HCT116 (cell line): Measurements from ENCODE around the gene TDRD9. TPM values are rescaled to one million over a fixed set of nuclear protein-coding genes. Genes with fewer than 3 reads are reported as not detected.

Experiments used
- ATAC-seq: fragments of 200-7000 bp; cut with Tn5 transposase; 2 replicates; pipeline ENCODE4 v1.9.1; 2020; ENCODE audit warnings: mild to moderate bottlenecking, moderate library complexity
- BruUV-seq: library from RNA; stranded (reverse); fragments of 400-500 nt; replicated peaks from 2 replicates; lab custom pipeline; 2021; lab: Mats Ljungman, UMichigan
- CTCF ChIA-PET: fragments of 300-600 bp; sonication (Branson Sonifier 250); formaldehyde crosslinking; loops from one replicate; lab custom pipeline; 2021; ENCODE audit warnings: antibody characterized with exemption; lab: Charles Lee
- POLR2A ChIA-PET: fragments of 300-600, 350-600 bp; sonication (Branson Sonifier 250); formaldehyde crosslinking; loops from one replicate; lab custom pipeline; 2021; ENCODE audit warnings: antibody characterized with exemption; lab: Charles Lee
- RAD21 ChIA-PET, 2 experiments: fragments of 300-600 bp; sonication (Branson Sonifier 250); formaldehyde crosslinking; loops; one replicate each; lab custom pipeline; 2023; ENCODE audit warnings: low total read pairs in 2 of 2; ENCODE audit not compliant: uncharacterized antibody in 2 of 2, unreplicated experiment in 2 of 2, low non-redundant PET in 1 of 2; lab: Charles Lee
- DNase-seq: peaks from one replicate; pipeline ENCODE4 v3.0.0-alpha.2; 2010; ENCODE audit warnings: low read depth, low spot score
- H2AFZ ChIP-seq: fragments of 200-600 bp; shearing (Covaris generic), sonication (generic); 2 replicates; pipeline ENCODE4 v1.6.1; 2017; ENCODE audit warnings: low read depth, mixed run types, mixed read lengths, antibody characterized with exemption, low read length; ENCODE audit not compliant: poor library complexity, severe bottlenecking
- H3K27ac ChIP-seq: 2 replicates; pipeline ENCODE4 v1.5.1; 2012; ENCODE audit warnings: low read depth, low read length
- H3K27me3 ChIP-seq: fragments of 200-600 bp; sonication (generic); 2 replicates; pipeline ENCODE4 v1.6.1; 2016; ENCODE audit warnings: mixed run types, low read length, mixed read lengths; ENCODE audit not compliant: insufficient read depth
- H3K36me3 ChIP-seq, 2 experiments: fragments of 200-500 bp in 1 of 2; fragments of 200-600 bp in 1 of 2; sonication (Bioruptor generic) in 1 of 2; sonication (generic) in 1 of 2; 2 replicates each; pipeline versions ENCODE4 v1.5.1 to v1.6.1; 2014 to 2016; ENCODE audit warnings: low read length in 2 of 2, inconsistent platforms in 1 of 2, mixed read lengths in 1 of 2, mixed run types in 1 of 2; ENCODE audit not compliant: insufficient read depth in 2 of 2, control insufficient read depth in 1 of 2
- H3K4me1 ChIP-seq, 2 experiments: fragments of 200-600 bp in 1 of 2; sonication (generic) in 1 of 2; 2 replicates each; pipeline versions ENCODE4 v1.5.1 to v1.6.1; 2012 to 2017; ENCODE audit warnings: low read length in 2 of 2, inconsistent platforms in 1 of 2, mild to moderate bottlenecking in 1 of 2, mixed read lengths in 1 of 2, mixed run types in 1 of 2, moderate library complexity in 1 of 2; ENCODE audit not compliant: insufficient read depth in 2 of 2, control insufficient read depth in 1 of 2
- H3K4me2 ChIP-seq: fragments of 200-600 bp; sonication (generic); 2 replicates; pipeline ENCODE4 v1.6.1; 2017; ENCODE audit warnings: mixed run types, low read length, mixed read lengths
- H3K4me3 ChIP-seq, 2 experiments: fragments of 200-600 bp in 1 of 2; sonication (generic) in 1 of 2; replicated peaks in 1 of 2; 2 replicates each; pipeline ENCODE4 v1.5.1; 2011 to 2016; ENCODE audit warnings: low read length in 2 of 2, control low read depth in 1 of 2, low read depth in 1 of 2, mild to moderate bottlenecking in 1 of 2, mixed read lengths in 1 of 2, mixed run types in 1 of 2
- H3K79me2 ChIP-seq: fragments of 200-600 bp; sonication (generic); 2 replicates; pipeline ENCODE4 v1.6.1; 2017; ENCODE audit warnings: mild to moderate bottlenecking, mixed run types, low read length, moderate library complexity, mixed read lengths; ENCODE audit not compliant: insufficient read depth
- H3K9ac ChIP-seq: fragments of 200-600 bp; sonication (generic); 2 replicates; pipeline ENCODE4 v1.6.1; 2016; ENCODE audit warnings: low read length, mixed read lengths
- H3K9me2 ChIP-seq: fragments of 200-600 bp; sonication (generic), shearing (Covaris generic); 2 replicates; pipeline ENCODE4 v1.6.1; 2017; ENCODE audit warnings: mixed run types, mild to moderate bottlenecking, moderate library complexity; ENCODE audit not compliant: insufficient read depth
- H3K9me3 ChIP-seq, 2 experiments: fragments of 200-500 bp in 1 of 2; fragments of 200-600 bp in 1 of 2; sonication (Bioruptor generic) in 1 of 2; sonication (generic) in 1 of 2; 2 replicates each; pipeline ENCODE4 v1.6.1; 2014 to 2017; ENCODE audit warnings: low read length in 2 of 2, mixed read lengths in 2 of 2, inconsistent platforms in 1 of 2, low read depth in 1 of 2, mild to moderate bottlenecking in 1 of 2, mixed run types in 1 of 2, moderate library complexity in 1 of 2; ENCODE audit not compliant: control insufficient read depth in 1 of 2, insufficient read depth in 1 of 2
- H4K20me1 ChIP-seq: fragments of 200-600 bp; sonication (generic), shearing (Covaris generic); 2 replicates; pipeline ENCODE4 v1.6.1; 2017; ENCODE audit warnings: mixed run types, mild to moderate bottlenecking, moderate library complexity; ENCODE audit not compliant: insufficient read depth
- CBX3 ChIP-seq: IDR thresholded peaks from 2 replicates; pipeline ENCODE4 v1.6.1; 2012; ENCODE audit warnings: low read depth
- YY1 ChIP-seq: IDR thresholded peaks from 2 replicates; pipeline ENCODE4 v1.6.1; 2011; ENCODE audit warnings: low read length, low read depth, moderate library complexity, mild to moderate bottlenecking; ENCODE audit not compliant: insufficient replicate concordance; ENCODE audit errors: extremely low read depth
- intact Hi-C: fragments of 100-400 bp; cut with micrococcal nuclease; formaldehyde crosslinking; loops from 2 replicates; pipeline ENCODE4 v1.10.0; 2022
- total RNA-seq: library from RNA; stranded (reverse); gene quantifications from one replicate; pipeline ENCODE4 v1.2.1, GENCODE V29; 2021; ENCODE audit not compliant: unreplicated experiment
- TF ChIP-seq, protein P1 (sequence below): IDR thresholded peaks from 2 replicates; pipeline ENCODE4 v1.6.1; 2012; ENCODE audit warnings: low read depth

TDRD9 gene
- total RNA-seq, 1 experiment from 2014 or later, result not detected

DNA sequence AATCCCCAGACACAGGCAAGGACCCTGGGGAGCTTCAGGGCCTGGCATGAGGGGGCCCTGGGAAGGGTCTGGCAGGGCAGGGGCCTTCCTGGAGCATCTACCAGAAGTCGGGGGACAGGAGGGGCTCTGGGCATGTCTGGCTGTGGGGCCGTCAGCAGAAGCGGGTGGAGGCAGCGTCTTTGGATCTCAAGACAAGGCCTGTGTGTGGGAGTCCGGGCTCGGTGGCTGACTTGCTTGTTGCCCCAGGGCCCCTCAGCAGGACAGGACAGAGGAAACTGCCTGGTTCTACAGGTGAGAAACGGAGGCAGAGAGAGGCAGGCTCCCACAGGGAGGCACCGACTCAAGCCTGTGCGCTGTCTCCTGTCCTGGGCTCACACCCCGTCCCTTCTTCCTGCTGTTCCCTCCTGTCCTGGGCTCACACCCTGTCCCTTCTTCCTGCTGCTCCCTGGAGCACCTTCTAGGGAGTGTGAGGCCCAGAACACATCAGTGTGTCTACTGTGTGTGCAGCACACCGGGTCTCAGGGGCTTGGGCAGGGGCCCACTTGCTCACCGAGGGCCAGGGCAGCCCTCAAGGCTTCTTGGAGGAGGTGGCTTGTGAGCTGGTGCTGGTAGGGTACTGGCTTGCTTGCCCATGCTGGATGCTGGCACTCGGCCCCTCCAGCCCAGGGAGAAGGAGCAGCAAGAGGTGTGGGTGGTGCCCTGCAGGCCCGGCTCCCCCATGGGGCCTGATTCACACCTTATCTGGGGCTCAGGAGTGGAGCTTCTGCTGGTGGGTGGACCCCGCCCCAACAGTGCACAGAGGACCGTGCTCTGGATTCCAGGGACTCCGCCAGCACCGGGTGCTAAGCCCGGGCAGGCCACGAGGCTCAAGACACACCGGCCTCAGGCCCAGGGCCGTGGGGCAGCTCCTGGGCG, 172.2 kb downstream of the TDRD9 start:
- Histone ChIP-seq H3K27me3 (no peaks in the 10 kb centered on the region), H3K9me2 (no peaks in the 10 kb centered on the region), H3K27ac (peak overlapping the region; percentile 22; the same call in 1 of the 2 replicates), H3K9ac (no peak overlapping the region), H2AFZ (no peak overlapping the region), H3K36me3 (no peaks in the 10 kb centered on the region), H3K4me2 (no peak overlapping the region), H3K4me3 (no peak overlapping the region), H3K4me1 (peaks cover 7 to 12% of the 10 kb centered on the region in 2 experiments; a peak in 3 of 4 replicates), H3K79me2 (no peaks in the 10 kb centered on the region), H3K9me3 (no peaks in the 10 kb centered on the region), H4K20me1 (no peaks in the 10 kb centered on the region)
- intact Hi-C loops, result no loop called here
- BruUV-seq, result no TSS peak
- ChIA-PET CTCF (no interaction called here), POLR2A (no interaction called here), RAD21 (no interaction called here)
- no peak for TF ChIP-seq CBX3
- TF ChIP-seq YY1, result no peak
- TF ChIP-seq, protein P1, sequence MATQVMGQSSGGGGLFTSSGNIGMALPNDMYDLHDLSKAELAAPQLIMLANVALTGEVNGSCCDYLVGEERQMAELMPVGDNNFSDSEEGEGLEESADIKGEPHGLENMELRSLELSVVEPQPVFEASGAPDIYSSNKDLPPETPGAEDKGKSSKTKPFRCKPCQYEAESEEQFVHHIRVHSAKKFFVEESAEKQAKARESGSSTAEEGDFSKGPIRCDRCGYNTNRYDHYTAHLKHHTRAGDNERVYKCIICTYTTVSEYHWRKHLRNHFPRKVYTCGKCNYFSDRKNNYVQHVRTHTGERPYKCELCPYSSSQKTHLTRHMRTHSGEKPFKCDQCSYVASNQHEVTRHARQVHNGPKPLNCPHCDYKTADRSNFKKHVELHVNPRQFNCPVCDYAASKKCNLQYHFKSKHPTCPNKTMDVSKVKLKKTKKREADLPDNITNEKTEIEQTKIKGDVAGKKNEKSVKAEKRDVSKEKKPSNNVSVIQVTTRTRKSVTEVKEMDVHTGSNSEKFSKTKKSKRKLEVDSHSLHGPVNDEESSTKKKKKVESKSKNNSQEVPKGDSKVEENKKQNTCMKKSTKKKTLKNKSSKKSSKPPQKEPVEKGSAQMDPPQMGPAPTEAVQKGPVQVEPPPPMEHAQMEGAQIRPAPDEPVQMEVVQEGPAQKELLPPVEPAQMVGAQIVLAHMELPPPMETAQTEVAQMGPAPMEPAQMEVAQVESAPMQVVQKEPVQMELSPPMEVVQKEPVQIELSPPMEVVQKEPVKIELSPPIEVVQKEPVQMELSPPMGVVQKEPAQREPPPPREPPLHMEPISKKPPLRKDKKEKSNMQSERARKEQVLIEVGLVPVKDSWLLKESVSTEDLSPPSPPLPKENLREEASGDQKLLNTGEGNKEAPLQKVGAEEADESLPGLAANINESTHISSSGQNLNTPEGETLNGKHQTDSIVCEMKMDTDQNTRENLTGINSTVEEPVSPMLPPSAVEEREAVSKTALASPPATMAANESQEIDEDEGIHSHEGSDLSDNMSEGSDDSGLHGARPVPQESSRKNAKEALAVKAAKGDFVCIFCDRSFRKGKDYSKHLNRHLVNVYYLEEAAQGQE, result no peak
- DNase-seq (no peak), ATAC-seq (peak; percentile 10; the same call in 1 of the 2 replicates)
